HepG2 (cell line): ENCODE measurements around the gene UMOD. TPM values are rescaled to one million over a fixed set of nuclear protein-coding genes. Genes with fewer than 3 reads are reported as not detected.

Source experiments
- ATAC-seq: fragments of 200-7000 bp; cut with Tn5 transposase; 3 replicates; pipeline ENCODE4 v1.9.1; 2020; ENCODE audit warnings: mild to moderate bottlenecking, moderate library complexity
- BruUV-seq: library from RNA; stranded (reverse); fragments of 400-500 nt; replicated peaks from 2 replicates; lab custom pipeline; 2021; lab: Mats Ljungman, UMichigan
- CTCF ChIA-PET: fragments of 300-600 bp; formaldehyde crosslinking; extraction: SDS; loops from one replicate; lab custom pipeline; 2021; ENCODE audit warnings: low total read pairs, inconsistent platforms, low intra/inter-chr PET ratio; lab: Yijun Ruan, JAX
- POLR2A ChIA-PET: fragments of 350-600 bp; sonication (Branson Sonifier 250); formaldehyde crosslinking; loops from one replicate; lab custom pipeline; 2020; ENCODE audit warnings: antibody characterized with exemption, inconsistent platforms; lab: Yijun Ruan, JAX
- DNase-seq: peaks from one replicate; pipeline ENCODE4 v3.0.0-alpha.2; 2015; ENCODE audit warnings: low spot score
- FAIRE-seq: peaks from 3 replicates; lab custom pipeline; 2011; peaks lifted over from hg19 to GRCh38; lab: Jason Lieb, UNC
- H2AFZ ChIP-seq: one replicate; pipeline ENCODE4 v1.6.1; 2011; ENCODE audit warnings: low read length, inconsistent platforms
- H3K27ac ChIP-seq: fragments of 300-600 bp; 3 replicates; pipeline ENCODE4 v1.8.0; 2011; ENCODE audit warnings: mixed run types, mild to moderate bottlenecking, mixed read lengths, low read length, inconsistent platforms; ENCODE audit not compliant: insufficient read depth; ENCODE audit errors: extremely low read length
- H3K27me3 ChIP-seq, 2 experiments: fragments of 200-600 bp in 1 of 2; 2 replicates in 1 of 2; 3 replicates in 1 of 2; pipeline versions ENCODE4 v1.6.0 to v1.8.0; 2011; ENCODE audit warnings: low read length in 2 of 2, mild to moderate bottlenecking in 2 of 2, moderate library complexity in 2 of 2, inconsistent platforms in 1 of 2; ENCODE audit not compliant: insufficient read depth in 2 of 2, control insufficient read depth in 1 of 2
- H3K36me3 ChIP-seq, 2 experiments: fragments of 200-600 bp in 1 of 2; replicated peaks in 1 of 2; 2 replicates in 1 of 2; 3 replicates in 1 of 2; pipeline versions ENCODE4 v1.5.1 to v1.8.0; 2011; ENCODE audit warnings: low read length in 2 of 2, inconsistent platforms in 1 of 2; ENCODE audit not compliant: insufficient read depth in 2 of 2, control insufficient read depth in 1 of 2
- H3K4me1 ChIP-seq: 2 replicates; pipeline ENCODE4 v1.5.1; 2012; ENCODE audit warnings: low read length, inconsistent platforms; ENCODE audit not compliant: insufficient read depth
- H3K4me2 ChIP-seq: 2 replicates; pipeline ENCODE4 v1.6.0; 2011; ENCODE audit warnings: low read depth, low read length, inconsistent platforms
- H3K4me3 ChIP-seq, 3 experiments: fragments of 200-600 bp in 1 of 3; sonication (generic), shearing (Covaris generic) in 1 of 3; replicated peaks in 1 of 3; 2 replicates each; pipeline ENCODE4 v1.5.1; 2011 to 2016; ENCODE audit warnings: low read length in 3 of 3, inconsistent platforms in 2 of 3, low read depth in 2 of 3, mild to moderate bottlenecking in 2 of 3, control low read depth in 1 of 3, mixed read lengths in 1 of 3; ENCODE audit not compliant: insufficient read depth in 1 of 3
- H3K79me2 ChIP-seq: one replicate; pipeline ENCODE4 v1.6.1; 2011; ENCODE audit warnings: low read length, inconsistent platforms; ENCODE audit not compliant: insufficient read depth
- H3K9ac ChIP-seq: 2 replicates; pipeline ENCODE4 v1.6.0; 2011; ENCODE audit warnings: mild to moderate bottlenecking, low read depth, low read length, inconsistent platforms; ENCODE audit not compliant: insufficient read depth
- H3K9me3 ChIP-seq: 2 replicates; pipeline ENCODE4 v1.5.1; 2012; ENCODE audit warnings: mild to moderate bottlenecking, low read length
- H4K20me1 ChIP-seq: 2 replicates; pipeline ENCODE4 v1.6.0; 2011; ENCODE audit warnings: inconsistent platforms, mild to moderate bottlenecking, low read length, moderate library complexity; ENCODE audit not compliant: insufficient read depth
- IKZF1 ChIP-seq: fragments of 450-650 bp; IDR thresholded peaks from 2 replicates; pipeline ENCODE4 v1.7.1; 2016
- REST ChIP-seq, 2 experiments: IDR thresholded peaks; 2 replicates each; pipeline ENCODE4 v1.6.1; 2011 to 2012; ENCODE audit warnings: low read length in 2 of 2, borderline replicate concordance in 1 of 2, low read depth in 1 of 2, mild to moderate bottlenecking in 1 of 2, moderate library complexity in 1 of 2
- SAP130 ChIP-seq: IDR thresholded peaks from 2 replicates; pipeline ENCODE4 v1.6.1; 2016; ENCODE audit warnings: low read depth
- ZNF782 ChIP-seq: sonication (generic); formaldehyde crosslinking; IDR thresholded peaks from 2 replicates; pipeline ENCODE4 v1.4.0; 2020; ENCODE audit warnings: missing genetic modification reagents, mild to moderate bottlenecking, borderline replicate concordance
- WGBS: methylation state at CpG from one replicate; pipeline ENCODE4 v1.1.6; 2017; ENCODE audit warnings: low lambda C conversion rate; 5-methylcytosine and 5-hydroxymethylcytosine counted together
- in situ Hi-C: cut with HindIII; loops from 2 replicates; pipeline ENCODE4 v1.10.0; 2017; ENCODE audit warnings: low pct_unique_long_range_greater_than_20kb; ENCODE audit not compliant: extremely low pct_ligation_motif_present
- intact Hi-C: fragments of 100-400 bp; cut with micrococcal nuclease; formaldehyde crosslinking; loops from one replicate; pipeline ENCODE4 v1.10.0; 2022; ENCODE audit not compliant: unreplicated experiment
- polyA plus RNA-seq, 8 experiments: library from polyadenylated mRNA; depleted of rRNA in 3 of 8; stranded (reverse) in 7 of 8; unstranded in 1 of 8; fragments of >200 nt; fragmentation: Illumina TruSeq in 4 of 8; extraction: Trizol in 4 of 8; gene quantifications; 2 replicates each; pipeline versions ENCODE4 v1.2.1 to v1.2.3, GENCODE V29; 2011 to 2016; ENCODE audit warnings: low read depth in 4 of 8, missing spikeins in 1 of 8, mixed read lengths in 1 of 8; ENCODE audit not compliant: insufficient read depth in 1 of 8
- total RNA-seq, 5 experiments: library from RNA; depleted of rRNA; stranded (reverse); fragments of >200 nt; fragmentation: Illumina TruSeq; extraction: Trizol; gene quantifications; 2 replicates each; pipeline ENCODE4 v1.2.3, GENCODE V29; 2016; ENCODE audit warnings: low read depth in 1 of 5

Gene UMOD
- total and polyA plus RNA-seq, 2 of the 13 experiments (the other 11 are each of a cell fraction or from before 2014, with no cell fraction given): not detected

GRCh38 chr16:20301840-20302239, 50.7 kb downstream of the UMOD start:
- Histone ChIP-seq H4K20me1 (no peaks in the 10 kb centered on the region), H3K27me3 (no peaks in the 10 kb centered on the region), H3K9ac (no peak overlapping the region), H2AFZ (no peak overlapping the region), H3K9me3 (no peaks in the 10 kb centered on the region), H3K36me3 (no peaks in the 10 kb centered on the region), H3K4me1 (no peaks in the 10 kb centered on the region), H3K4me3 (no peak overlapping the region), H3K27ac (no peak overlapping the region), H3K79me2 (no peaks in the 10 kb centered on the region), H3K4me2 (no peak overlapping the region)
- intact Hi-C loops: loop anchor here (2.0 to 10.0 kb wide), 2 partner anchors 81 to 697 kb away; no protein-coding TSS in a partner anchor
- ChIA-PET CTCF (interaction anchor here (4.1 kb wide), 1 partner anchor 394 kb away, joined by 71 read pairs; no protein-coding TSS in a partner anchor), POLR2A (no interaction called here)
- in situ Hi-C loops: loop anchor here (5.0 to 25.0 kb wide), 2 partner anchors 395 to 715 kb away; no protein-coding TSS in a partner anchor
- WGBS: under 1% methylated on average over 5 of the region's 5 CpGs
- ATAC-seq: no peak
- no TSS peak for BruUV-seq
- DNase-seq: no peak
- TF ChIP-seq REST (IDR thresholded peaks at IDR 0.05; ENCODE audit: borderline replicate concordance in 1 of 2, low read depth in 1 of 2, low read length in 2 of 2): peak in 1 of 2 experiments; percentile 59; a peak in 2 of 4 replicates
- no peak for TF ChIP-seq ZNF782 (CRISPR knock-in tag)
- TF ChIP-seq IKZF1: no peak
- no peak for TF ChIP-seq SAP130 (CRISPR knock-in tag)
- no peak for FAIRE-seq
